Right ventricle myocardium superior (tissue), 1 donor: Measurements from ENCODE around the gene CEACAM3. TPM values are rescaled to one million over a fixed set of nuclear protein-coding genes. Genes with fewer than 3 reads are reported as not detected.

Source experiments
- total RNA-seq: library from RNA; stranded (reverse); fragmentation: NEBNext Ultra II Directional; extraction: Animal tissue kit (Norgen Biotek cat#: 25700); gene quantifications from one replicate; pipeline ENCODE4 v1.2.1, GENCODE V29; 2021
- donor health status: DM: no; HTN: yes; CAD: no; lungs with severe emphysema.

CEACAM3 gene
- total RNA-seq, 1 donor from 2014 or later: not detected

Other genes with a start within 250 kb of the CEACAM3 start
- 0.86 TPM for gene CEACAM21, start 220.4 kb upstream of the CEACAM3 start, total RNA-seq
- gene CEACAM4, start 169.5 kb upstream of the CEACAM3 start, total RNA-seq: 0.46 TPM
- not detected for gene CEACAM7, start 108.3 kb upstream of the CEACAM3 start, total RNA-seq
- gene CEACAM5, start 88.0 kb upstream of the CEACAM3 start, total RNA-seq: not detected
- gene CEACAM6, start 41.1 kb upstream of the CEACAM3 start, total RNA-seq: not detected
- not detected for gene LYPD4, start 48.1 kb downstream of the CEACAM3 start, total RNA-seq
- gene DMRTC2, start 48.5 kb downstream of the CEACAM3 start, total RNA-seq: not detected
- 586 TPM for gene RPS19, start 63.7 kb downstream of the CEACAM3 start, total RNA-seq
- gene CD79A, start 80.7 kb downstream of the CEACAM3 start, total RNA-seq: not detected
- 30.1 TPM for gene ARHGEF1, start 86.6 kb downstream of the CEACAM3 start, total RNA-seq
- not detected for gene ERFL, start 131.9 kb downstream of the CEACAM3 start, total RNA-seq
- gene RABAC1, start 162.7 kb downstream of the CEACAM3 start, total RNA-seq: 62.1 TPM
- 388 TPM for gene ATP1A3, start 197.6 kb downstream of the CEACAM3 start, total RNA-seq